ENCODE data around the gene OR6V1.

Gene OR6V1

GRCh38 chr7:143012001-143012400, 40.1 kb upstream of the OR6V1 start:
- TF ChIP-seq CTCF (IDR thresholded peaks at IDR 0.05; ENCODE audit: extremely low read depth, insufficient read depth, missing control alignments): no peak
- in situ Hi-C loops (cut with MboI; ENCODE audit: low pct_unique_long_range_greater_than_20kb, low sequenced_read_pairs, unreplicated experiment): loop anchor here (25.0 kb wide), 1 partner anchor 375 kb away; no protein-coding TSS in a partner anchor
- DNase-seq (ENCODE audit: low spot score): no peak

DNA sequence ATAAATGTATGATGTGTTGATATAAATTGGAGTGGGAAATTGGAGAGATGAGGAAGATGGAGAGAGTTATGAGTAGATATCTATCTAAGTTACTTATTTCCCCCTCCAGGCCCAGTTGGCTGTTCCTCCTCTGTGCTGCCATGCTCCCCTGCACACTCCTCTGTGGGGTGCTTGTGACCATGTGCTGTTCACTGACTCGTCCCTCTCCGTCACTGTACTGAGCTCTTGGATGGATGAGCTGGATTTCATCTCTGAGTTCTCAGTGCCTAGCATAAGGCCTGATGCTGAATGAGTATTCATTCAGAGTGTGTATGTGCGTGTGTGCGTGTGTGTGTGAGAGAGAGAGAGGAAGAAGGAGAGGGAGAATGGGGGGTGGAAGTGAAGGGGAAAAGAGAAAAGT, 39.7 kb upstream of the OR6V1 start:
- DNase-seq (ENCODE audit: low spot score): no peak
- in situ Hi-C loops (cut with MboI; ENCODE audit: low pct_unique_long_range_greater_than_20kb, low sequenced_read_pairs, unreplicated experiment): loop anchor here (25.0 kb wide), 1 partner anchor 375 kb away; no protein-coding TSS in a partner anchor
- TF ChIP-seq CTCF (IDR thresholded peaks at IDR 0.05; ENCODE audit: extremely low read depth, insufficient read depth, missing control alignments): no peak

DNA sequence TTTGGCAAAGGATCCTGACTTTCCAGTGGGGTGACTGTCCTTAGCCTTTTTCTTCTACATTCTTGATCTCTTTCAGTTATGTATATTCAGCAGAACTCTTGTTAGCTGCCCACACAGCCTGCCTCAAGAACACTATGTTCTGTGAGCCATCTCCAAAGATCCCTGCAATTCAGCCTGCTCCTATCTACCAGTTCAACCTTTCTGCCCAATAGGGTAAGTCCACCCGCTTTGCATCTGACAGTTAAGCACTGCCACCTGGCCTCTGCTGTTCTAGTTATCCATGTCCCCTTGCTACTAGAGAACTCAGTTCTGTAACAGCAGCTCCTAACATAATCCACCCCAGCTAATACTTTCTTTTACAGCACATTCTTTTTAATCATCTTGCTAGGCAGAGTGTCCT, 38.7 kb upstream of the OR6V1 start:
- in situ Hi-C loops (cut with MboI; ENCODE audit: low pct_unique_long_range_greater_than_20kb, low sequenced_read_pairs, unreplicated experiment): loop anchor here (25.0 kb wide), 1 partner anchor 376 kb away; no protein-coding TSS in a partner anchor
- DNase-seq (ENCODE audit: low spot score): no peak
- TF ChIP-seq CTCF (IDR thresholded peaks at IDR 0.05; ENCODE audit: extremely low read depth, insufficient read depth, missing control alignments): no peak

- in situ Hi-C loops (cut with MboI; ENCODE audit: low pct_unique_long_range_greater_than_20kb, low sequenced_read_pairs, unreplicated experiment): loop anchor here (25.0 kb wide), 1 partner anchor 377 kb away; no protein-coding TSS in a partner anchor
Observed at GRCh38 chr7:143013893-143014292, 38.2 kb upstream of the OR6V1 start.

DNA sequence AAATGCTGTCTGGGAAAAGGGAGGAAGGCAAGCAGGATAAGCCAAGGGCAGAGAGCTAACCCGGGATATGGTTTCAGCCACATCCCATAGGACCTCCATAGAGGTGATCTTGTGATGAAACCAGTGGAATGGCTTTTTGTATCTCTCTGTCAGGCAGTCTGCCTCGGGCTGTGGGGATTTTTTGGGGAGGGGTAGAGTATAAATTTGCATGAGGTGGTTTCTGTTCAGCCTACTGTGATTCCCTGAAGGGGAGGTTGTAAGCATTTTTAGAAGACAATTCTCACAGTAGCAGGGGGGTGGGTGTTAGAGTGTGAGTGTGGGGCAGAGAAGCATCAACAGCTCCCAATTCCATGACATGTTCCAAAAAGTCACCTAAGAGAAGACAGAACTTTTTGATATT, 37.1 kb upstream of the OR6V1 start:
- in situ Hi-C loops (cut with MboI; ENCODE audit: low pct_unique_long_range_greater_than_20kb, low sequenced_read_pairs, unreplicated experiment): loop anchor here (25.0 kb wide), 1 partner anchor 378 kb away; no protein-coding TSS in a partner anchor
- TF ChIP-seq CTCF (IDR thresholded peaks at IDR 0.05; ENCODE audit: extremely low read depth, insufficient read depth, missing control alignments): no peak
- DNase-seq (ENCODE audit: low spot score): peak; percentile 29

More at GRCh38 chr7:143013893-143014292, 38.2 kb upstream of the OR6V1 start:
- TF ChIP-seq CTCF (IDR thresholded peaks at IDR 0.05; ENCODE audit: extremely low read depth, insufficient read depth, missing control alignments): no peak
- DNase-seq (ENCODE audit: low spot score): no peak

DNA sequence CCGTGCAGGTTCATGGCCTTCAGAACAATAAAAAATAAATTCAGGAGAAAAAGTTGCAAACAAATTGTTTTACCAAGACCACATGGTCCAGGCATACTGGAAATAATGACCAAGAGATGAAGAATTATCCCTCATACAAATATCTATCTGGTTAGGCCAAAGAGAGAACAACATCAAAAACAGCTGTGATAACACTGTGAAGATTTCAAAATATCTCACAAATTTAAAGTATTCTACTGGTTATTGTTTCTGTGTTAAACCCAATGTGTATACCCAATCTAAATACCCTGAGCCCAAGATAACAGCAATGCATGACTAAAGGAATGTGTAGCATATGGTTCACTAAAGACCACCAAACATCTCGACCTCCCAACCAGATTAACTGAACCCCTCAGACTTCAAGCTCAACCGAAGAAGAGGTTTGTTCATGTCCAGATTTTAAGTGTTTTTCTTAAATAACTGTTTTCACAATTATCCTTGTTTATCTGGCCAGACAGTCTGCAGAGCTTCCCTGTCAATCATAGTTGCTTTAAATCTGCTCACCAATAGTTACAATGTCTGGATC, 36.1 kb upstream of the OR6V1 start:
- in situ Hi-C loops (cut with MboI; ENCODE audit: low pct_unique_long_range_greater_than_20kb, low sequenced_read_pairs, unreplicated experiment): loop anchor here (25.0 kb wide), 1 partner anchor 379 kb away; no protein-coding TSS in a partner anchor
- TF ChIP-seq CTCF (IDR thresholded peaks at IDR 0.05; ENCODE audit: extremely low read depth, insufficient read depth, missing control alignments): no peak
- no peak for DNase-seq (ENCODE audit: low spot score)

All from GM13977 (cell line).